Measurements from ENCODE around the gene PPCDC. TPM values are rescaled to one million over a fixed set of nuclear protein-coding genes. Genes with fewer than 3 reads are reported as not detected.

The PPCDC gene, protein sequence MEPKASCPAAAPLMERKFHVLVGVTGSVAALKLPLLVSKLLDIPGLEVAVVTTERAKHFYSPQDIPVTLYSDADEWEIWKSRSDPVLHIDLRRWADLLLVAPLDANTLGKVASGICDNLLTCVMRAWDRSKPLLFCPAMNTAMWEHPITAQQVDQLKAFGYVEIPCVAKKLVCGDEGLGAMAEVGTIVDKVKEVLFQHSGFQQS
- 25.0 TPM for total RNA-seq (ENCODE audit: unreplicated experiment)
- long read RNA-seq, transcript PPCDC-201 (6 exons, 2,250 nt): major isoform, 10 of 25 reads
- long read RNA-seq, partial matches to known transcripts: 1 of 25 reads
- long read RNA-seq, other reads (novel, unspliced or antisense): 7 of 25 reads

DNA sequence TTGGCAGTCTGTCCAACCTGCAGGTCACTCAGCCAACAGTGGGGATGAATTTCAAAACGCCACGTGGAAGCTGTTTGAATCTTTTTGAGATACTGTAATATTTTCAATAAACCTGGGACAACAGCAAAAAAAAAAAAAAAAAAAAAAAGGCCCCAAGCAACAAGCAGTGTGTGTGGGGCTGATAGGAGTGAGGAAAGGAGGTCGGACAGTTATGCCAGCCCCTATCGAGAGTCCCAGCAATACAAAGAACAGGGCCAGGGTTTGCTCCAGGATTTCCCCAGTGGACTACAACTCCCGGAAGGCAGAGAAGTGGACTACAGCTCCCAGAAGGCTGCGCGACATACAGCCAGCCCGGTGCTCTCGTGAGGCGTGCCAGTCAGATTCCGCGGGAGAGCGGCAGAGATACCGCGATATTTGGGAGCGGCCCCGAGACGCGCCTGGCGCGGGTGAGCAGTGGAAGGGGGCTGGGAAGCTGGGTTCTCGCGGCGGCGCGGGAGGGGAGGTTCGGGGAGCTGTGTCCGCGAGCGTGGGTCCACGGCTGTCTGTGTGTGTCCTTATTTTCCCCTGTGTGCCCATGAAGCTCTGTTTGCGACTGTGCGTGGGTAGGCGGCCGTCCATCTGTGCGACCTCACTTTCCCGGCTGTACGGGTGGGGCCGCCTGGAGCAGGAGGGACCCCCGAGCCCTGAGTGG lies at the start of gene PPCDC:
Gene PPCDC, plus strand, starts transcription at position 410 of the 691 bp plus-strand sequence. CDS start 4,729 bp downstream, outside the sequence.
- DNase-seq (ENCODE audit: low spot score): peak; percentile 96
- Mint-ChIP-seq H3K4me3 (ENCODE audit: unreplicated experiment) (peak within 1 kb of the TSS; percentile 99), H3K36me3 (ENCODE audit: low read depth, unreplicated experiment) (peaks cover 5% of the 10 kb centered on the region), H3K9me3 (ENCODE audit: unreplicated experiment) (no peaks in the 10 kb centered on the region), H3K4me1 (ENCODE audit: unreplicated experiment) (peaks cover 47% of the 10 kb centered on the region), H3K27ac (ENCODE audit: unreplicated experiment) (peak within 1 kb of the TSS; percentile 85), H3K27me3 (ENCODE audit: unreplicated experiment) (peaks cover 8% of the 10 kb centered on the region)
- TF ChIP-seq, protein P1, sequence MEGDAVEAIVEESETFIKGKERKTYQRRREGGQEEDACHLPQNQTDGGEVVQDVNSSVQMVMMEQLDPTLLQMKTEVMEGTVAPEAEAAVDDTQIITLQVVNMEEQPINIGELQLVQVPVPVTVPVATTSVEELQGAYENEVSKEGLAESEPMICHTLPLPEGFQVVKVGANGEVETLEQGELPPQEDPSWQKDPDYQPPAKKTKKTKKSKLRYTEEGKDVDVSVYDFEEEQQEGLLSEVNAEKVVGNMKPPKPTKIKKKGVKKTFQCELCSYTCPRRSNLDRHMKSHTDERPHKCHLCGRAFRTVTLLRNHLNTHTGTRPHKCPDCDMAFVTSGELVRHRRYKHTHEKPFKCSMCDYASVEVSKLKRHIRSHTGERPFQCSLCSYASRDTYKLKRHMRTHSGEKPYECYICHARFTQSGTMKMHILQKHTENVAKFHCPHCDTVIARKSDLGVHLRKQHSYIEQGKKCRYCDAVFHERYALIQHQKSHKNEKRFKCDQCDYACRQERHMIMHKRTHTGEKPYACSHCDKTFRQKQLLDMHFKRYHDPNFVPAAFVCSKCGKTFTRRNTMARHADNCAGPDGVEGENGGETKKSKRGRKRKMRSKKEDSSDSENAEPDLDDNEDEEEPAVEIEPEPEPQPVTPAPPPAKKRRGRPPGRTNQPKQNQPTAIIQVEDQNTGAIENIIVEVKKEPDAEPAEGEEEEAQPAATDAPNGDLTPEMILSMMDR (IDR thresholded peaks at IDR 0.05; ENCODE audit: unreplicated experiment): no peak

DNA sequence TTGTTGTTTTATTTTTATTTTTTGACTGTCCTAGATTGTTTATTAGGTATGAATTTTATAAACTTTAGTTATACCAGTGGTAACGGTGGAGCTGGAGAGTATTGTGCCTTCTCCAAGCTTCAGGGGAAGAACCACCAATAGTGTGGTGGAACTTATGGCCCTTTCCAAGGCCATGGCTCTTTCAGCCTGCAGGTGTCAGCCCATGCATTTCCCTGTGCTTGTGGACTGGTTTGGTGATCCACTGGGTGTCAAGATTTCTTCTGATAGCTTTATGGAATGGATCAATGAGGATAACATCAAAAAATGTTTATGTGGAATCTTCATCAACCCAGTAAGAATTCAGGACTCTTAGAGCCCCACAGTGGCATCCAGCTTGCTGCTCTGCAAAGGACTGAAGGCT lies 47.2 kb upstream of the PPCDC start:
- Mint-ChIP-seq H3K36me3 (ENCODE audit: low read depth, unreplicated experiment) (peaks cover 5% of the 10 kb centered on the region), H3K9me3 (ENCODE audit: unreplicated experiment) (no peaks in the 10 kb centered on the region), H3K4me3 (ENCODE audit: unreplicated experiment) (no peak overlapping the region), H3K4me1 (ENCODE audit: unreplicated experiment) (peaks cover 18% of the 10 kb centered on the region), H3K27me3 (ENCODE audit: unreplicated experiment) (peaks cover 2% of the 10 kb centered on the region), H3K27ac (ENCODE audit: unreplicated experiment) (no peak overlapping the region)
- no peak for DNase-seq (ENCODE audit: low spot score)
- TF ChIP-seq, protein P1 (IDR thresholded peaks at IDR 0.05; ENCODE audit: unreplicated experiment): no peak

DNA sequence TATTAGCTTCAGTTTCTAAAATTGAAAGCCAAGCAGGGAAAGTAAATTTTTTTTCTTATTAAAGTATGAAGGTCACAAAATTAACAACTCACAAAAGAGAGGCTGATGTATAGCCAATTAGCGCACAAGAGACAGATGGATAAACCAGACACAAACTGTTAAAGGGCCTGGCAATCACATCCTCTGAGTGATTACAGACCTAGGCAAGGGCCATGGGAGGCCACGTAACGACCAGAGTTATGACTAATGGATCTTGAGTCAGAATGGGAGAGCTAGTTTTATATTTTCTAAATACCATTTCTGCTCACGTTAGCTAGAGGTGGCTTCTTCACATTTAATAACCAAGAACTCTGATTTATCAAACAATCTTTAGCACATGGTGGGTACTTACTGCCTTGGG lies 45.8 kb upstream of the PPCDC start:
- Mint-ChIP-seq H3K9me3 (ENCODE audit: unreplicated experiment) (no peaks in the 10 kb centered on the region), H3K27ac (ENCODE audit: unreplicated experiment) (no peak overlapping the region), H3K4me3 (ENCODE audit: unreplicated experiment) (no peak overlapping the region), H3K4me1 (ENCODE audit: unreplicated experiment) (peaks cover 22% of the 10 kb centered on the region), H3K36me3 (ENCODE audit: low read depth, unreplicated experiment) (peaks cover 5% of the 10 kb centered on the region), H3K27me3 (ENCODE audit: unreplicated experiment) (peaks cover 2% of the 10 kb centered on the region)
- DNase-seq (ENCODE audit: low spot score): no peak
- TF ChIP-seq, protein P1 (IDR thresholded peaks at IDR 0.05; ENCODE audit: unreplicated experiment): no peak

DNA sequence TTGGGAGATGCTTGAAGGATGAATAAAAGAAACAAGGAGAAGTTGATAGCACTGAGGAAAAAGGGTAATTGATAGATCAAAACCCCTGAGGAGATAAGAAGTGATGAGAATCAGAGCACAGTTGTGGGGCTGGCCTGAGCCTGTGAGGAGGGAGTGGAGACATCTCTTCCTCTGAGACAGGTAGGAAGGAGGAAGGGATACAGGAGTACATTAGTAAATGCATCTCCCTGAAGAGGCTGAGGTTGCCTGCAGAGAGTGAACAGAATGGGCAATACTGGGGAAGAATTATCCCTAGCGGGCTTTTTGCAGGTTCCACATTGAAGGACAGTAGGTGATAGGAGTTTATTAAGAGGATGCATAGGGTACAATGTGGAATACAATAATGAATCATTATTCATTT lies 45.3 kb upstream of the PPCDC start:
- Mint-ChIP-seq H3K27ac (ENCODE audit: unreplicated experiment) (no peak overlapping the region), H3K36me3 (ENCODE audit: low read depth, unreplicated experiment) (no peaks in the 10 kb centered on the region), H3K9me3 (ENCODE audit: unreplicated experiment) (no peaks in the 10 kb centered on the region), H3K4me3 (ENCODE audit: unreplicated experiment) (no peak overlapping the region), H3K27me3 (ENCODE audit: unreplicated experiment) (peaks cover 2% of the 10 kb centered on the region), H3K4me1 (ENCODE audit: unreplicated experiment) (peaks cover 19% of the 10 kb centered on the region)
- TF ChIP-seq, protein P1 (IDR thresholded peaks at IDR 0.05; ENCODE audit: unreplicated experiment): no peak
- no peak for DNase-seq (ENCODE audit: low spot score)

DNA sequence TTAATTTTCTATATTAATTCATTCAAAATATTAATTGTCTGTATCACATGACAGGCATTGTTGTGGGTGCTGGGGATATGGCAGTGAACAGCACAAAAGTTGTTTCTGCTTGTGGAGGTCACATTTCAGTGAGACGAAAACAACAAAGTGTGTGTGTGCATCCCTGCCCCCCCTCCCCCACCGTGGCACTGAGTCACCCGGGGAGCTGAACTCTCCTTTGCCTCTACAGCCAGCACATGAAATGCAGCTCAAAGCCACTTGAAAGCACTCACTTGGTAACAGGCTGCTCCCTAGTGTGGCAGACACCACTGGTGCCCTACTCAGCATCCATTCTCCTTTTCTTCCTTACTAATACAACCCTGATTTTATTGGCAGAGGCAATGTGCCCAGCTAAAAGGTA lies 44.9 kb upstream of the PPCDC start:
- Mint-ChIP-seq H3K4me3 (ENCODE audit: unreplicated experiment) (no peak overlapping the region), H3K9me3 (ENCODE audit: unreplicated experiment) (no peaks in the 10 kb centered on the region), H3K27ac (ENCODE audit: unreplicated experiment) (no peak overlapping the region), H3K4me1 (ENCODE audit: unreplicated experiment) (peaks cover 21% of the 10 kb centered on the region), H3K36me3 (ENCODE audit: low read depth, unreplicated experiment) (no peaks in the 10 kb centered on the region), H3K27me3 (ENCODE audit: unreplicated experiment) (peaks cover 2% of the 10 kb centered on the region)
- DNase-seq (ENCODE audit: low spot score): no peak
- TF ChIP-seq, protein P1 (IDR thresholded peaks at IDR 0.05; ENCODE audit: unreplicated experiment): no peak
